OCI-LY3 (cell line): Measurements from ENCODE around the gene SPRN.

Experiments
- H2AFZ ChIP-seq: fragments of 200-600, 300-600 bp; shearing (Covaris generic); 2 replicates; pipeline ENCODE4 v1.6.0; 2014; ENCODE audit warnings: antibody characterized with exemption, low read depth, low read length
- H3K27ac ChIP-seq: fragments of 200-600, 300-600 bp; sonication (generic); 2 replicates; pipeline ENCODE4 v1.5.1; 2014; ENCODE audit warnings: mild to moderate bottlenecking, low read length, moderate library complexity, mixed read lengths
- H3K27me3 ChIP-seq: fragments of 200-600, 300-600 bp; sonication (generic); 2 replicates; pipeline ENCODE4 v1.6.1; 2014; ENCODE audit warnings: low read depth, low read length, mixed read lengths
- H3K36me3 ChIP-seq: fragments of 200-600, 300-600 bp; sonication (generic); replicated peaks from 2 replicates; pipeline ENCODE3; 2014; ENCODE audit warnings: low read depth, low read length, mixed read lengths
- H3K4me1 ChIP-seq: fragments of 300-600, 200-600 bp; sonication (generic); 2 replicates; pipeline ENCODE4 v1.6.1; 2014; ENCODE audit warnings: low read length, mixed read lengths
- H3K4me2 ChIP-seq: fragments of 200-600, 300-600 bp; sonication (generic); 2 replicates; pipeline ENCODE4 v1.6.1; 2014; ENCODE audit warnings: low read length, mixed read lengths
- H3K4me3 ChIP-seq: fragments of 300-600, 200-600 bp; sonication (generic); 2 replicates; pipeline ENCODE4 v1.5.1; 2014; ENCODE audit warnings: antibody characterized with exemption, mild to moderate bottlenecking, low read length, moderate library complexity
- H3K79me2 ChIP-seq: fragments of 300-600, 200-600 bp; shearing (Covaris generic); 2 replicates; pipeline ENCODE4 v1.6.1; 2014; ENCODE audit warnings: mild to moderate bottlenecking, low read length, mixed read lengths
- H3K9ac ChIP-seq: fragments of 300-600, 200-600 bp; shearing (Covaris generic); 2 replicates; pipeline ENCODE4 v1.6.0; 2014; ENCODE audit warnings: mild to moderate bottlenecking, low read length, moderate library complexity
- H3K9me3 ChIP-seq: fragments of 200-600, 300-600 bp; shearing (Covaris generic); 2 replicates; pipeline ENCODE4 v1.6.1; 2014; ENCODE audit warnings: low read length, mixed read lengths; ENCODE audit not compliant: insufficient read depth
- H4K20me1 ChIP-seq: fragments of 200-600, 300-600 bp; sonication (generic); 2 replicates; pipeline ENCODE4 v1.6.1; 2016; ENCODE audit warnings: low read length, mixed read lengths; ENCODE audit not compliant: insufficient read depth
- CTCF ChIP-seq: fragments of 200-600, 300-600 bp; sonication (generic); IDR thresholded peaks from 2 replicates; pipeline ENCODE4 v1.5.1; 2014; ENCODE audit warnings: antibody characterized with exemption, low read length, low read depth
- EZH2phosphoT487 ChIP-seq: fragments of 200-600 bp; shearing (Covaris generic); IDR thresholded peaks from 2 replicates; pipeline ENCODE4 v1.6.1; 2018; ENCODE audit warnings: antibody characterized with exemption, mixed run types, low read depth

Gene SPRN

GRCh38 chr10:133405272-133405671 lies 19.2 kb downstream of the SPRN start:
- Histone ChIP-seq H3K79me2 (peaks cover 33% of the 10 kb centered on the region), H3K4me1 (peaks cover 15% of the 10 kb centered on the region), H3K4me3 (no peak overlapping the region), H3K36me3 (peaks cover 58% of the 10 kb centered on the region), H2AFZ (no peak overlapping the region), H3K27ac (no peak overlapping the region), H4K20me1 (peaks cover 12% of the 10 kb centered on the region), H3K9ac (no peak overlapping the region), H3K4me2 (no peak overlapping the region), H3K27me3 (no peaks in the 10 kb centered on the region), H3K9me3 (no peaks in the 10 kb centered on the region)
- TF ChIP-seq EZH2phosphoT487 (no peak), CTCF (no peak)

- Histone ChIP-seq H3K4me2 (no peak overlapping the region), H3K79me2 (peaks cover 27% of the 10 kb centered on the region)
Observed at GRCh38 chr10:133403784-133404183, 20.6 kb downstream of the SPRN start.

GRCh38 chr10:133403359-133403758 lies 21.1 kb downstream of the SPRN start:
- Histone ChIP-seq H3K36me3 (peaks cover 40% of the 10 kb centered on the region), H4K20me1 (peaks cover 12% of the 10 kb centered on the region), H3K4me1 (peaks cover 15% of the 10 kb centered on the region), H2AFZ (no peak overlapping the region), H3K4me3 (no peak overlapping the region), H3K27me3 (no peaks in the 10 kb centered on the region), H3K27ac (no peak overlapping the region), H3K9ac (no peak overlapping the region), H3K9me3 (no peaks in the 10 kb centered on the region), H3K4me2 (no peak overlapping the region), H3K79me2 (peaks cover 22% of the 10 kb centered on the region)
- TF ChIP-seq CTCF (no peak), EZH2phosphoT487 (no peak)

More at GRCh38 chr10:133403784-133404183, 20.6 kb downstream of the SPRN start:
- Histone ChIP-seq H3K36me3 (peaks cover 44% of the 10 kb centered on the region), H3K4me1 (peaks cover 15% of the 10 kb centered on the region), H2AFZ (no peak overlapping the region), H3K9me3 (no peaks in the 10 kb centered on the region), H3K9ac (no peak overlapping the region), H4K20me1 (peaks cover 12% of the 10 kb centered on the region), H3K27ac (no peak overlapping the region), H3K27me3 (no peaks in the 10 kb centered on the region), H3K4me3 (no peak overlapping the region)
- no peak for TF ChIP-seq CTCF
- TF ChIP-seq EZH2phosphoT487 = no peak

- Histone ChIP-seq H2AFZ (no peak overlapping the region), H3K27me3 (no peaks in the 10 kb centered on the region), H3K4me2 (no peak overlapping the region), H3K4me3 (no peak overlapping the region), H3K9me3 (no peaks in the 10 kb centered on the region), H3K9ac (no peak overlapping the region), H3K27ac (no peak overlapping the region), H3K79me2 (peaks cover 13% of the 10 kb centered on the region), H3K4me1 (peaks cover 15% of the 10 kb centered on the region), H3K36me3 (peaks cover 31% of the 10 kb centered on the region), H4K20me1 (peaks cover 12% of the 10 kb centered on the region)
- TF ChIP-seq EZH2phosphoT487 = no peak
- TF ChIP-seq CTCF = no peak
Observed at GRCh38 chr10:133401981-133402725, 22.3 kb downstream of the SPRN start.
